HG02759 (cell line): ENCODE measurements around the gene GADD45G.
A peak's percentile ranks its signal among the peaks of the same experiment; 100 is the strongest.

Experiments
- ATAC-seq: cut with Tn5 transposase; IDR thresholded peaks from one replicate; pipeline ENCODE4 v1.9.1; 2021; ENCODE audit warnings: mild to moderate bottlenecking, moderate library complexity; ENCODE audit not compliant: unreplicated experiment

GADD45G gene

GRCh38 chr9:89604729-89605464 lies at the start of gene GADD45G:
GADD45G (plus strand) TSS chr9:89605012; CDS start chr9:89605122, 110 bp downstream.
- ATAC-seq: peak; percentile 55

- ATAC-seq: no peak
Measured at GRCh38 chr9:89555036-89555415, 49.8 kb upstream of the GADD45G start.

GRCh38 chr9:89555451-89556375 lies 49.1 kb upstream of the GADD45G start:
- ATAC-seq: peak; percentile 73

- ATAC-seq: no peak
Measured at GRCh38 chr9:89558196-89558899, 46.5 kb upstream of the GADD45G start.

- ATAC-seq: no peak
Measured at GRCh38 chr9:89558948-89559347, 45.9 kb upstream of the GADD45G start.

- peak; percentile 73 for ATAC-seq
Measured at GRCh38 chr9:89562186-89562814, 42.5 kb upstream of the GADD45G start.

- ATAC-seq: no peak
Measured at GRCh38 chr9:89563571-89564345, 41.1 kb upstream of the GADD45G start.

- peak; percentile 65 for ATAC-seq
Measured at GRCh38 chr9:89564346-89564878, 40.4 kb upstream of the GADD45G start.

- ATAC-seq: no peak
Measured at GRCh38 chr9:89567649-89568048, 37.2 kb upstream of the GADD45G start.

GRCh38 chr9:89574309-89574708 lies 30.5 kb upstream of the GADD45G start:
- no peak for ATAC-seq

GRCh38 chr9:89576404-89576839 lies 28.4 kb upstream of the GADD45G start:
- ATAC-seq: no peak

- no peak for ATAC-seq
Measured at GRCh38 chr9:89577363-89577762, 27.4 kb upstream of the GADD45G start.

- no peak for ATAC-seq
Measured at GRCh38 chr9:89579741-89580385, 24.9 kb upstream of the GADD45G start.

GRCh38 chr9:89586311-89586710 lies 18.5 kb upstream of the GADD45G start:
- no peak for ATAC-seq

GRCh38 chr9:89588271-89588879 lies 16.4 kb upstream of the GADD45G start:
- no peak for ATAC-seq

- no peak for ATAC-seq
Measured at GRCh38 chr9:89590415-89590814, 14.4 kb upstream of the GADD45G start.

- ATAC-seq: no peak
Measured at GRCh38 chr9:89591274-89592212, 13.3 kb upstream of the GADD45G start.
